CD4-positive, alpha-beta T cell treated with Interleukin-4 for 4 hours (primary cell): ENCODE data around the gene MAGEH1.

ENCODE experiments used
- DNase-seq: peaks from one replicate; pipeline ENCODE4 v3.0.0-alpha.2; 2020

MAGEH1 gene

GRCh38 chrX:55490974-55491373 lies 39.0 kb downstream of the MAGEH1 start:
- no peak for DNase-seq
